COLO668 (cell line): ENCODE measurements around the gene KMT2B.

Experiments
- DNase-seq: peaks from one replicate; lab custom pipeline; 2025; ENCODE audit not compliant: unreplicated experiment; lab: John Stamatoyannopoulos, UW

KMT2B gene

GRCh38 chr19:35776102-35776788 is 58.4 kb downstream of the KMT2B start:
- DNase-seq = no peak

GRCh38 chr19:35777086-35777841 is 59.5 kb downstream of the KMT2B start:
- DNase-seq = no peak

- DNase-seq = no peak
These were observed 60.2 kb downstream of the KMT2B start for GRCh38 chr19:35777961-35778360.

GRCh38 chr19:35779033-35779432 is 61.2 kb downstream of the KMT2B start:
- DNase-seq = no peak

- DNase-seq = no peak
These were observed 62.3 kb downstream of the KMT2B start for GRCh38 chr19:35780058-35780457.

- DNase-seq = no peak
These were observed 62.9 kb downstream of the KMT2B start for GRCh38 chr19:35780717-35781116.

GRCh38 chr19:35781650-35782049 is 63.8 kb downstream of the KMT2B start:
- no peak for DNase-seq

GRCh38 chr19:35782589-35782988 is 64.8 kb downstream of the KMT2B start:
- no peak for DNase-seq

- no peak for DNase-seq
These were observed 65.9 kb downstream of the KMT2B start for GRCh38 chr19:35783469-35784434.

GRCh38 chr19:35784503-35785338 is 66.9 kb downstream of the KMT2B start:
- DNase-seq = no peak

- DNase-seq = no peak
These were observed 67.5 kb downstream of the KMT2B start for GRCh38 chr19:35785339-35785627.

GRCh38 chr19:35786299-35787160 is 68.7 kb downstream of the KMT2B start:
- no peak for DNase-seq

GRCh38 chr19:35787227-35787799 is 69.5 kb downstream of the KMT2B start:
- no peak for DNase-seq
